Measurements from ENCODE around the gene TMEM202. TPM values are rescaled to one million over a fixed set of nuclear protein-coding genes. Genes with fewer than 3 reads are reported as not detected.
"Not testable (repeated sequence)": the region's sequence is repeated elsewhere in the genome, so short reads cannot be mapped to it uniquely, and the experiment has no call there.

The TMEM202 gene
- total RNA-seq, 2 donors from 2014 or later = not detected

GRCh38 chr15:72379856-72380430 is 18.2 kb upstream of the TMEM202 start:
- DNase-seq (ENCODE audit: low spot score) = no peak
- no peak for ATAC-seq (ENCODE audit: insufficient number of reproducible peaks, low FRiP score, low read depth)
- Histone ChIP-seq H3K4me3 (no peak overlapping the region), H3K9me3 (no peaks in the 10 kb centered on the region), H3K4me1 (ENCODE audit: control insufficient read depth in 1 of 2, low read depth in 2 of 2) (peaks cover 6 to 10% of the 10 kb centered on the region in 2 donors), H3K27ac (no peak overlapping the region), H3K27me3 (replicated peaks; ENCODE audit: insufficient read depth) (no peaks in the 10 kb centered on the region), H3K36me3 (no peaks in the 10 kb centered on the region)
- no peak for TF ChIP-seq CTCF (IDR thresholded peaks at IDR 0.05)

- Histone ChIP-seq H3K4me3 (no peak overlapping the region), H3K4me1 (ENCODE audit: control insufficient read depth in 1 of 2, low read depth in 2 of 2) (peaks cover 3 to 5% of the 10 kb centered on the region in 2 donors), H3K36me3 (no peaks in the 10 kb centered on the region), H3K9me3 (no peaks in the 10 kb centered on the region), H3K27me3 (replicated peaks; ENCODE audit: insufficient read depth) (no peaks in the 10 kb centered on the region), H3K27ac (no peak overlapping the region)
- DNase-seq (ENCODE audit: low spot score) (no peak), ATAC-seq (ENCODE audit: insufficient number of reproducible peaks, low FRiP score, low read depth) (no peak)
- no peak for TF ChIP-seq CTCF (IDR thresholded peaks at IDR 0.05)
These were observed 17.4 kb upstream of the TMEM202 start for GRCh38 chr15:72380743-72381142.

GRCh38 chr15:72382146-72382545 is 16.0 kb upstream of the TMEM202 start:
- Histone ChIP-seq H3K36me3 (no peaks in the 10 kb centered on the region), H3K9me3 (no peaks in the 10 kb centered on the region), H3K27ac (no peak overlapping the region), H3K27me3 (replicated peaks; ENCODE audit: insufficient read depth) (no peaks in the 10 kb centered on the region), H3K4me3 (no peak overlapping the region), H3K4me1 (ENCODE audit: control insufficient read depth in 1 of 2, low read depth in 2 of 2) (no peaks in the 10 kb centered on the region)
- ATAC-seq (ENCODE audit: insufficient number of reproducible peaks, low FRiP score, low read depth) (no peak), DNase-seq (ENCODE audit: low spot score) (no peak)
- no peak for TF ChIP-seq CTCF (IDR thresholded peaks at IDR 0.05)

GRCh38 chr15:72387741-72388140 is 10.4 kb upstream of the TMEM202 start:
- TF ChIP-seq CTCF (IDR thresholded peaks at IDR 0.05) = no peak

GRCh38 chr15:72389231-72389630 is 8.9 kb upstream of the TMEM202 start:
- H3K27me3 ChIP-seq (replicated peaks; ENCODE audit: insufficient read depth) = no peaks in the 10 kb centered on the region
- no peak for DNase-seq (ENCODE audit: low spot score)
- no peak overlapping the region for H3K4me3 ChIP-seq
- H3K27ac ChIP-seq = no peak overlapping the region
- H3K36me3 ChIP-seq = no peaks in the 10 kb centered on the region
- no peak for ATAC-seq (ENCODE audit: insufficient number of reproducible peaks, low FRiP score, low read depth)
- H3K4me1 ChIP-seq (ENCODE audit: control insufficient read depth in 1 of 2, low read depth in 2 of 2) = no peaks in the 10 kb centered on the region
- no peak for TF ChIP-seq CTCF (IDR thresholded peaks at IDR 0.05)
- no peaks in the 10 kb centered on the region for H3K9me3 ChIP-seq

More at GRCh38 chr15:72387741-72388140, 10.4 kb upstream of the TMEM202 start:
- Histone ChIP-seq H3K36me3 (no peaks in the 10 kb centered on the region), H3K9me3 (no peaks in the 10 kb centered on the region), H3K4me3 (no peak overlapping the region), H3K27ac (no peak overlapping the region), H3K27me3 (replicated peaks; ENCODE audit: insufficient read depth) (no peaks in the 10 kb centered on the region), H3K4me1 (ENCODE audit: control insufficient read depth in 1 of 2, low read depth in 2 of 2) (no peaks in the 10 kb centered on the region)
- ATAC-seq (ENCODE audit: insufficient number of reproducible peaks, low FRiP score, low read depth) (no peak), DNase-seq (ENCODE audit: low spot score) (no peak)

GRCh38 chr15:72396331-72396730 is 1.8 kb upstream of the TMEM202 start:
- not testable (repeated sequence) for H3K27ac ChIP-seq; ATAC-seq (ENCODE audit: insufficient number of reproducible peaks, low FRiP score, low read depth); H3K4me3 ChIP-seq; H3K27me3 ChIP-seq (replicated peaks; ENCODE audit: insufficient read depth); H3K4me1 ChIP-seq (ENCODE audit: control insufficient read depth in 1 of 2, low read depth in 2 of 2); DNase-seq (ENCODE audit: low spot score); H3K36me3 ChIP-seq; H3K9me3 ChIP-seq
